NCI-H2196 (cell line): ENCODE data around the gene QSOX1.
"Not testable (repeated sequence)": the region's sequence is repeated elsewhere in the genome, so short reads cannot be mapped to it uniquely, and the experiment has no call there.

Source experiments
- DNase-seq: peaks from one replicate; lab custom pipeline; 2025; ENCODE audit not compliant: unreplicated experiment; lab: John Stamatoyannopoulos, UW

Gene QSOX1, protein sequence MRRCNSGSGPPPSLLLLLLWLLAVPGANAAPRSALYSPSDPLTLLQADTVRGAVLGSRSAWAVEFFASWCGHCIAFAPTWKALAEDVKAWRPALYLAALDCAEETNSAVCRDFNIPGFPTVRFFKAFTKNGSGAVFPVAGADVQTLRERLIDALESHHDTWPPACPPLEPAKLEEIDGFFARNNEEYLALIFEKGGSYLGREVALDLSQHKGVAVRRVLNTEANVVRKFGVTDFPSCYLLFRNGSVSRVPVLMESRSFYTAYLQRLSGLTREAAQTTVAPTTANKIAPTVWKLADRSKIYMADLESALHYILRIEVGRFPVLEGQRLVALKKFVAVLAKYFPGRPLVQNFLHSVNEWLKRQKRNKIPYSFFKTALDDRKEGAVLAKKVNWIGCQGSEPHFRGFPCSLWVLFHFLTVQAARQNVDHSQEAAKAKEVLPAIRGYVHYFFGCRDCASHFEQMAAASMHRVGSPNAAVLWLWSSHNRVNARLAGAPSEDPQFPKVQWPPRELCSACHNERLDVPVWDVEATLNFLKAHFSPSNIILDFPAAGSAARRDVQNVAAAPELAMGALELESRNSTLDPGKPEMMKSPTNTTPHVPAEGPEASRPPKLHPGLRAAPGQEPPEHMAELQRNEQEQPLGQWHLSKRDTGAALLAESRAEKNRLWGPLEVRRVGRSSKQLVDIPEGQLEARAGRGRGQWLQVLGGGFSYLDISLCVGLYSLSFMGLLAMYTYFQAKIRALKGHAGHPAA

DNA sequence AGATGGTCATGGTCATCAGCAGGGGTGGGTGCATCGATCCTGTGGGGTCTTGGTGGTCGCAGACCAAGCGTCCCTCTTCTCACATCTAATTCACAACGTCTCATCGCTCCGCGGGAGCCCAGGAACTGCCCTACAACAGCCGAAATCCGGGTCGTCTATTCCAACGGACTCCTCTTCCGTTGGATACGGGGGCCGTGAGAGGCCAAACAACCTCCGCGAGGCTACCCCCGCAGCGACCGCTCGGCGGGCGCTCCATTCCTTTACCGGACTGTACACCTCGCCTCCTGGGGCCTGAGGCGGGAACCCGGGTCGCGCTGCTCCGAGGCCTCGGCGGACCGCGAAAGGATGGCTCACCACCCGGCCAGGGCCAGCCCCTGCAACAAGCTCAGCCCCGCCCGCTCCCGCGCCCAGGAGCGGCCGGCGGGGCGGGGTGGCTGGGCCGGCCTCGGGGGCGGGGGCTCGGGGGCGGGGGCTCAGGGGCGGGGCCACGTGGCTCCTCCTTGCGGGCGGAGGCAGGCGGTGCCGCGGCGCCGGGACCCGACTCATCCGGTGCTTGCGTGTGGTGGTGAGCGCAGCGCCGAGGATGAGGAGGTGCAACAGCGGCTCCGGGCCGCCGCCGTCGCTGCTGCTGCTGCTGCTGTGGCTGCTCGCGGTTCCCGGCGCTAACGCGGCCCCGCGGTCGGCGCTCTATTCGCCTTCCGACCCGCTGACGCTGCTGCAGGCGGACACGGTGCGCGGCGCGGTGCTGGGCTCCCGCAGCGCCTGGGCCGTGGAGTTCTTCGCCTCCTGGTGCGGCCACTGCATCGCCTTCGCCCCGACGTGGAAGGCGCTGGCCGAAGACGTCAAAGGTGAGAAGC is at the start of gene QSOX1:
Gene QSOX1 (plus strand): TSS at position 545 of the 857 bp plus-strand sequence. CDS start 39 bp downstream, at position 584.
- DNase-seq = peak; percentile 84

DNA sequence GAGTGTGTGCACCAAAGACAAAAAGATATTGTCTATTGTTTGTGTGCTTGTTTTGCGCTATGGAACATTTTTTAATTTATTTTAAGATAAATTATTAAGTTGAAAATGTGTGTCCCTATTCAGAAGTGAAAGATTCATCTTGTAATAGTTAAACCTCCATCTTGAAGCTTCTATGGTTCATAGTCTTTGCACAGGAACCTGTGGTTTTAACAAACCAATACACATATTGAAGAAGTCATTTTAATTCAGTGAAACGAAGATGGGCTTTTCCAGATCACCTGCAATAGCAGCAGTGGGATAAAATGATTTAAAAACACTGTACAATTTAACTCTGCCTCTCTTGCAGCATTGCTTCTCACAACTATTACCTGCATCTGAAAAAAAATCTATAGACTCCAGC is 42.6 kb upstream of the QSOX1 start:
- no peak for DNase-seq

GRCh38 chr1:180112984-180113647 is 41.6 kb upstream of the QSOX1 start:
- DNase-seq = no peak

DNA sequence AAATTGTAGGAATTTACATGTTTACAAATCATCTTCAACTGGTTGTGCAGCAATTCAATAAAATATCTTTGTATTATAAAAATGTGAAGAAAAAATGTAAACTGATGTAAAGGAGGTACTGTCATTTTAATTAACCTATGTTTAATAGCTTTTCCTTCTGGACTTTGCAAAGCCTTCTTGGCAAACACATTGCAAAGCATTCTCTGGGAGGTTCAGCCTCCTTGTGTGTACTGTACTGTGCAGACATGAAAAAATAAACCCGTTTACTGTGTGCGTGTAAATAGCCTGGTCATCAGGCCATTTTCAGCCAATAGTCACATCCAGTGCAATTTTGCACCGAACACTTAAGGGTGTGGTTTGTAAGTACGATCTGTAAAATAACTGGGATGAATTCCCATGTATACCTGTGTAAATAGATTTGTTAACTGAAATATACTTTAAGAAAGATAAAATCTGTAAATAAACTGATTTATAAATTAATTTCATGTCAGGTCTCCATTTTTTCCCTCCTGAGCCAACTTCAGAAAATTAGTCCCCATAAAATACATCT is 40.2 kb upstream of the QSOX1 start:
- no peak for DNase-seq

DNA sequence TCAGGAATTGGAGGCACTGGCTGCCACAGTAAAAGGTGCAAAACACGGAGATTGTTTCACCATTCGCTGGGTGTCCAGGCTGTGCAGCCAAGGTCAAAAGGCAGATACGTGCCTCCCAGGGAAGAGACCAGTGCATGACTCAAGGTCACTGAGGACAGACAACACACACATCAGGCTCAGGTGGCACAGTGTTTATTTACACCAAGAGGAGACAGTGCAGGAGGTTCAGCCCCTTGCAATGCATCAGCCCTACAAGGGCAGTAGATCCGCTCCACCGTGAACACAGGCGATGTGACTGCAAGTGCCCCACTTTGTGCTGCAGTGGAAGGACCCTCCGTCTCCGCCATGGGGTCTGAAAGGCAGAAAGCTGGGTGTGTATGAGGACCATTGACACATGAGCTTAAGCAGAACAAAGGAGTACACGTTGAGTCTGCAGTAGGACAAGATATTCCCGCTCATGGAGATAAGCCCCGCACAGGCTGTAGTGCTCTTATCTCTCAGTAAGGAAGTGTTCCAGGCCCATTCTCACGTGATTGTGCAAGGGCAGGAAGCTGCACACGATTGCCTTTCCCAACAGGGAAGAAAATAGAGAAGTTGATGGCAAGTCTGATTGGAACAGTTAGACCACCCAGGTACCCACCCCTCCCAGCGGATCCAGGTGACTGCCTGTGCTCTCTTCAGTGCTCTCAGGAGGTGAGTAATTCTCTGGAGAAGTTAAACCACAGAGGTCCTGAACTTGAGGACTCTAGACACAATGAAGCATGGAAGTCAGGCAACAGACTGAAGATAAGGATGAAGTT is 37.5 kb upstream of the QSOX1 start:
- no peak for DNase-seq

DNA sequence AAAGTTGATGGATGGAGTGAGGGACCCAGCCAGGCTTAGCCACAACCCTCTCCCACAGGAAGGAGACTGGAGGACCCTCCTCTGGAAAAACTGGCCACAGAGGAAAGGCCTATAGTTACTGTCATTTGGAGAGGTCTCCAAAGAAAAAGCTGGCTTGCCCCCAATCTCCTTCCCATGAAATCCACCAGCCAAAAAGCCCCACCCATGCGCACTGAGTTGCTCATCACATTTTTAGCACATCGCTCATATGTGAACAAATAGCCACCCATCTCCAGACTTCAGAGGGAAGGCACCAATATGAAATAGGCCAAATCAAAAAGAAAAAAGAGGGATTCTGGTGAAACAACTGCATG is 36.9 kb upstream of the QSOX1 start:
- DNase-seq = no peak

DNA sequence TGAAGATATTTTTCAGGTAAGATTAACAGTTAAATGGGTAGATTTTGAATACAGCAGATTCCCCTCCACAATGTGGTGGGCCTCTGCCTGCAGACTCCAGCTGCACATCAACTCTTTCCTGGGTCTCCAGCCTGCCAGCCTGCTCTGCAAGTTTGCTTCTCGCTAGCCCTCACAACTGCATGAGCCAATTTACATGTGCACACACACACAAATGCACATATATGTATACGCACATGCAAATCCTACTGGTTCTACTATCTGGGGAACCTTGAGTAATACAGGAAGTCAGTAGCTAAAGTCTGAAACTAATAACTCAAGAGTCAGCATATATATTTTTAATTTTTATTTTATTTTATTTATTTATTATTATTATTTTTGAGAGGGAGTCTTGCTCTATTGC is 34.8 kb upstream of the QSOX1 start:
- no peak for DNase-seq

DNA sequence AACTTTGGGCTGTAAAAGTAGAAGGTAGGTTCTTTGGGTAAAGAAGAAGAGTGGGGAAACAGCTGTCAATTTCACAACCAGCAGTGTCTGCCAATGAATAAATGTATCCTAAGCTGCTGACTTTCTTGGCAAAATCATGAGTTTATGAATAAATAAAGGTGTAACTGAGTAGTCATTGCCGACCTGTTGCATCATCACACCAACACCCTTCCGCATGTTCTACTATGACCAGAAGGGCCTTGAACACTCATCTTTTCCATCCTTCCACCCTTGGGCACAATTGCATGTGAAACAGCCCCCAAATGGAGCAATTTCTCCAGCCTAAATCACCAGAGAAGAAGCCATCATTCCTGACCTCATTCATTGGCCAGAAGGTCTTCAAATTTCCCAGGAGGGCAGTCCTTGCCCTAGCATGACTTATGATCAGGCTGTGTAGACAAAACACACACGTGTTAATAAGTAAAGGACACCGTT is 31.2 kb upstream of the QSOX1 start:
- no peak for DNase-seq

DNA sequence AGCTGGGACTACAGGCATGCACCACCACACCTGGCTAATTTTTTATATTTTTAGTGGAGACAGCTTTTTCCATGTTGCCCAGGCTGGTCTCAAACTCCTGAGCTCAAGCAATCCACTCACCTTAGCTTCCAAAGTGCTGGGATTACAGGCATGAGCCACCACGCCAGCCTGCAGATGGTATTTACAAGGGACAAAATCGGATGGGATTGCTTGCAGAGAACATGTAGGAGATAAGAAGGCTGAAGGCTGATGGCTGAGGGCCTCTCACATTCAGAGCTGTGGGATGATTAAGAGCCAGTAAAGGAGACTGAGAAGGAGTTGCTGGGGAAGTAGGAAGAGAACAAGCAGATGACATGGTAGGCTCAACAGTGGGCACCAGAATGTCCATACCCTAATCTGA is 24.0 kb upstream of the QSOX1 start:
- DNase-seq = no peak

DNA sequence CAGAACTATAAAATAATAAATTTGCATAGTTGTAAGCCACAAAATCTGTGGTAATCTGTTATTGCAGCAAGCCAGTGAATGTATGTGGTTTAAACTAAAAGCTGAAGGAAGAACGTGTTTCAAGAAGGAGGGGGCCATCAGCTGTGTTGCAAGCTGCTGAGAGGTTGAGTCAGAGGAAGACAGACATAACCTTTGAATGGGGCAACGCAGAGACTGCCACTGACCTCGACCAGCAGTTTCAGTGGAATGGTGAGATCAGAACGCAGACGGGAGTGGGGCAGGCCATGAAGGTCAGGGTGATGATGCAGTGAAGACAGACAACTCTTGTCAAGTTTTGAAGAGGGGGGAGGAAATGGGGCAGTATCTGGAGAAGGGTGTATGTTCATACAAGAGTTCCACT is 23.2 kb upstream of the QSOX1 start:
- no peak for DNase-seq

DNA sequence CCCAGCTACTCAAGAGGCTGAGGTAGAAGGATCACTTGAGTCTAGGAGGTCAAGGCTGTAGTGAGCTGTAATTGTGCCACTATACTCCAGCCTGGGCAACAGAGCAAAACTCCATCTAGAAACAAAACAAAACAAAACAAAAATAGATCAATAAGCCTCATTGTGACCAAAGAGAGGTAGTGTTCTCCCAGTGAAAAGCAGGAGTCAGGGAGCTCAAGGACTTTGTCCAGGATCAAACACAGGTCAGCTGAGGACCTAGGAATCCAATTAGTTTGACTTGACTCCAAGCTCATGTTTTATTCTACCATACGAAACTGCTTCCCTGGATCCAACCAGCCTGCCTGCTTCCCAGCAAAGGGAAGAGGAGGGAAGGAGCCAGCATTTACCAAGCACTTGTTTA is 21.5 kb upstream of the QSOX1 start:
- no peak for DNase-seq

- DNase-seq = not testable (repeated sequence)
Measured at GRCh38 chr1:180133688-180134087, 21.0 kb upstream of the QSOX1 start.

DNA sequence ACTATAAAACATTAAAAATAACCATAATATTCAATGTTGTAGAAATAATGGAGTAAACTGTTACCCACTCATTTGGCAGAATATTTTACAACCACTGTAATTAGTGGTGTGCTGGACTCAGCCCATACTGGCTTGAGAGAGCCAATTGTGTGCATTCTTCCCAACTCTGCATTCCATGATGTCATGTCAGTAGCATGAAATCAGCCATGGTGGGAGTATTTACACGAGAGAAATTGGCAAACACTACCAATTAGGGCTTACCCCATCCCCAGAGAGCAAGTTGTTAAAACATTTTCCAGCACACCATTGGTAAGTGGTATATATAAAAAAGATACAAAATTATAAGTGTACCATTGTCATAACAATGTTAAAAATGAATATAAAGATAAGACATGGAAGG is 19.1 kb upstream of the QSOX1 start:
- no peak for DNase-seq

DNA sequence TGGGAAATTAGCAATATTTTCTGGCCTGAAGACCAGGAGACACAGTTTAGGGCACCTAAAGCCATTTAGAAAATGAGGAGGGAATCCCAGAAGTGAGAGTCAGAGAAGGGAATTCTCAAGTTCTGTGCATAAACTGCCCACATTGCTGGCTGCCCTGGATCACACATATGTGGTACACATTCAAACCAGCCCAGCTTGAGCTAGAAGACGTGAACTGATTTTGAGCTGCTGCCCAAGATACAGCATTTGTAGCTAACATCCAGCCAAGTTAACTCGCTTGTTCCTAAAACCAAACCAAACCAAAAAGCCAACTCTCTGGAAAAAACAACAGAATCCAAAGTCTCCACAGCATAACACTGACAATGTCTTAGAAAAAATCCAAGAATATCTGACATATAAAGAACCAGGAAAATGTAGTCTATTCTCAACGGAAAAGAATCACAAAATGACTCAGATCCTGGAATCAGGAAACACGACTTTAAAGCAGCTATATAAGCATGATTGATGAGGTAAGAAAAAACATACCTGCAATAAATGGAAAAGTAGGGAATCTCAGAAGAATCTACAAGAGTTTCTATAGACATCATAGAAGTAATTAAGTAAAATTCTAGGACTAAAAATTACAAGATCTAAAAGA is 18.2 kb upstream of the QSOX1 start:
- no peak for DNase-seq

DNA sequence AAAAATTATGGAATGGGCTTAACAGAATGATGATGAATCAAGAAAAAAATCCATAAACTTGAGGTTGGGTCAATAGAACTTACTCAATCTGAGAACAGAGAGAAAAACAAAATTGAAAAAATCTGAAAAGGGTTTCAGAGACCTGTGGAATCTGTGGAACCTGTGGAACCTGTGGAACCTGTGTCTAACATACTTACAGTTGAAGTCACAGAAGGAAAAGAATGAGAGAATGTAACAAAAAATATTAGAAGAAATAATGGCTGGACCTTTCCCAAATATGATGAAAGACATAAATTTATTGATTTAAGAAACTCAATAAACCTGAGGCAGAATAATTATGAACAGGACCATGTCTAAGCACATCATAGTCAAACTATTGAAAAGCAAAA is 17.7 kb upstream of the QSOX1 start:
- no peak for DNase-seq

DNA sequence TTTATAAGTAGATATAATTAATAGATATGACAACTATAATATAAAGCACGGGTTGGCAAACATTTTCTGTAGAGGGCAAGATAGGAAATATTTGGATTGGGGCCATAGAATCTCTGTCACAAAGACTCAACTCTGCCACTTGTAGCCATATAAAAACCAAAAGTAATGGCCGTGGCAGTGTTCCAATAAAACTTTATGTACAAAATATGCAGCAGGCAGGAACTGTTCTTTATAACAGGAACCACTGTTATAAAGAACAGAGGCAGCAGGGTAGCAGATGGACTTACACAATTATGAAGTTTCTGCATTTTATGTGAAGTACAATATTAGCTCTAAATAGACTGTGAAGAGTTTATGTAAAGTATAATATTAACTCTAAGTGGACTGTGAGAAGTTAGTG is 16.9 kb upstream of the QSOX1 start:
- no peak for DNase-seq

GRCh38 chr1:180141381-180141934 is 13.2 kb upstream of the QSOX1 start:
- no peak for DNase-seq

- DNase-seq = no peak
Measured at GRCh38 chr1:180143359-180143758, 11.3 kb upstream of the QSOX1 start.
